ENCODE measurements around the gene LIPC.

LIPC gene

GRCh38 chr15:58392141-58392540, 39.6 kb upstream of the LIPC start:
- no peak overlapping the region for H3K27ac ChIP-seq (ENCODE audit: low read length)
- no CpG with 5 or more reads among the region's 3 CpGs for WGBS (ENCODE audit: insufficient coverage, insufficient read length)
- H3K27me3 ChIP-seq (ENCODE audit: control insufficient read depth, insufficient read depth, low read length) = no peaks in the 10 kb centered on the region
- no peak for DNase-seq (ENCODE audit: low read depth, low spot score)
- H3K4me3 ChIP-seq (ENCODE audit: low read length) = no peak overlapping the region
- no peaks in the 10 kb centered on the region for H3K4me1 ChIP-seq (ENCODE audit: control insufficient read depth, insufficient read depth, low read length)
- no peaks in the 10 kb centered on the region for H3K36me3 ChIP-seq (ENCODE audit: control insufficient read depth, insufficient read depth, low read length)
- H3K9me3 ChIP-seq (ENCODE audit: control insufficient read depth, insufficient read depth, low read length) = no peaks in the 10 kb centered on the region

- no peaks in the 10 kb centered on the region for H3K9me3 ChIP-seq (ENCODE audit: control insufficient read depth, insufficient read depth, low read length)
- no peaks in the 10 kb centered on the region for H3K36me3 ChIP-seq (ENCODE audit: control insufficient read depth, insufficient read depth, low read length)
- no peaks in the 10 kb centered on the region for H3K27me3 ChIP-seq (ENCODE audit: control insufficient read depth, insufficient read depth, low read length)
- DNase-seq (ENCODE audit: low read depth, low spot score) = no peak
- H3K27ac ChIP-seq (ENCODE audit: low read length) = no peak overlapping the region
- H3K4me3 ChIP-seq (ENCODE audit: low read length) = no peak overlapping the region
- H3K4me1 ChIP-seq (ENCODE audit: control insufficient read depth, insufficient read depth, low read length) = no peaks in the 10 kb centered on the region
- no CpG with 5 or more reads among the region's 5 CpGs for WGBS (ENCODE audit: insufficient coverage, insufficient read length)
Measured at GRCh38 chr15:58392611-58393161, 39.1 kb upstream of the LIPC start.

GRCh38 chr15:58393241-58393662, 38.5 kb upstream of the LIPC start:
- H3K9me3 ChIP-seq (ENCODE audit: control insufficient read depth, insufficient read depth, low read length) = no peaks in the 10 kb centered on the region
- no CpG with 5 or more reads among the region's 5 CpGs for WGBS (ENCODE audit: insufficient coverage, insufficient read length)
- DNase-seq (ENCODE audit: low read depth, low spot score) = no peak
- no peak overlapping the region for H3K4me3 ChIP-seq (ENCODE audit: low read length)
- no peaks in the 10 kb centered on the region for H3K27me3 ChIP-seq (ENCODE audit: control insufficient read depth, insufficient read depth, low read length)
- H3K36me3 ChIP-seq (ENCODE audit: control insufficient read depth, insufficient read depth, low read length) = no peaks in the 10 kb centered on the region
- no peak overlapping the region for H3K27ac ChIP-seq (ENCODE audit: low read length)
- H3K4me1 ChIP-seq (ENCODE audit: control insufficient read depth, insufficient read depth, low read length) = no peaks in the 10 kb centered on the region

DNA sequence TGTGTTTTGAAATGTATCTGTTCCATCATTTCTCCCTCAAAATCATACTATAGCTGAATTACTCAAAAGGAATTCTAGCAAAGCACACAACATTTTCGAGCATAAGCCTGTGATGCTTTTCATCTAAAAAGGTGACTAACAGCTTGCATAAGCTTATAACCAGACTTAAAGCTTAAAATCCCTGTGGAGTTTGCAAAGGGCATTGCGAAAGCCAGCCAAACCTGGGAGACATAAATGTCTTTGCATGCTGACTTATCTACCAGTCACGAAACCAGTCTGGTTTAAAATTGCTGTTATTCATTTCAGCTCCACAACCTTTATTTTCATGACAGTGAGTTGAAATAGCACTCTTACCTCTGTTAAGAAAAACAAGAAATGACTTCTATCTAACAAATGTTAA, 35.6 kb upstream of the LIPC start:
- H3K4me3 ChIP-seq (ENCODE audit: low read length) = no peak overlapping the region
- no peak overlapping the region for H3K27ac ChIP-seq (ENCODE audit: low read length)
- no CpG with 5 or more reads among the region's 3 CpGs for WGBS (ENCODE audit: insufficient coverage, insufficient read length)

DNA sequence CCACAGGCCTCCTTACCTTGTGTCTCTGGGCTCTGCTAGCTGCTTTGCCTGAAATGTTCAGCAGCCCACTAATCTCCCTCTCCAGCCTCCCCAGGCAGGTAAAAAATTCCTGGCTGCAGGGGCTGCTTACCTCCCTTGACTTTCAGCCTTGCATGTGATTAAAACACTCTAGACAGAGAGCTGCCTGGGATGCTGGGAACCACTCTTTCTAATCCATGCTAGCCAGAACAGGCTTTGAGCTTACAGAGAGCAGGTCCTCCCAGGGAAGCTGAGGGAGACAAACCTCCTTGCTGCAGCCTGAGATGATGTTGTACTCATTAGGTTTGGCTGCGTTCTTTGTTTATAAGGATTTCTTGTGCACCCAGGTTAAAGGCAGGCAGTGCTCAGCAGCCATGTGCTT, 33.7 kb upstream of the LIPC start:
- no peak for DNase-seq (ENCODE audit: low read depth, low spot score)
- no CpG with 5 or more reads among the region's 1 CpG for WGBS (ENCODE audit: insufficient coverage, insufficient read length)
- H3K27ac ChIP-seq (ENCODE audit: low read length) = no peak overlapping the region
- no peaks in the 10 kb centered on the region for H3K27me3 ChIP-seq (ENCODE audit: control insufficient read depth, insufficient read depth, low read length)
- H3K4me1 ChIP-seq (ENCODE audit: control insufficient read depth, insufficient read depth, low read length) = no peaks in the 10 kb centered on the region
- no peaks in the 10 kb centered on the region for H3K9me3 ChIP-seq (ENCODE audit: control insufficient read depth, insufficient read depth, low read length)
- no peak overlapping the region for H3K4me3 ChIP-seq (ENCODE audit: low read length)
- no peaks in the 10 kb centered on the region for H3K36me3 ChIP-seq (ENCODE audit: control insufficient read depth, insufficient read depth, low read length)

More for the DNA sequence above, 35.6 kb upstream of the LIPC start:
- no peak for DNase-seq (ENCODE audit: low read depth, low spot score)
- Histone ChIP-seq H3K27me3 (ENCODE audit: control insufficient read depth, insufficient read depth, low read length) (no peaks in the 10 kb centered on the region), H3K9me3 (ENCODE audit: control insufficient read depth, insufficient read depth, low read length) (no peaks in the 10 kb centered on the region), H3K4me1 (ENCODE audit: control insufficient read depth, insufficient read depth, low read length) (no peaks in the 10 kb centered on the region), H3K36me3 (ENCODE audit: control insufficient read depth, insufficient read depth, low read length) (no peaks in the 10 kb centered on the region)

DNA sequence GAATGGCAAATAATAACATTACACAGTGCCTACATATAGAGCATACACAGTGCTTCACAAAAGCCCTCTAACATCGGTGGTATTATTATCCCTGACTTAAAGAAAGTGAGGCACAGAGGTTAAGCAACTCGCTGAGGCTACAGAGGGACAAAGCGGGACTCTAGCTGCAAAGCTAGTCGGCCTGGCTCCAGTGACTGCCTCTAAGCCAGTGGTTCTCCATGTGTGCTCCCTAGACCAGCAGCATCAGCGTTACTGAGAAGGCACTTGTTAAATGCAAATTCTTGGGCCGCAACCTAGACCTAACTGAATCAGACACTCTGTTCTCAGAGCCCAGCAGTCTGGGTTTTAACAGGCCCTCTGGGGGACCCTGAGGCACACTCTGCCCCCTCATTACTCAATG, 33.1 kb upstream of the LIPC start:
- Histone ChIP-seq H3K36me3 (ENCODE audit: control insufficient read depth, insufficient read depth, low read length) (no peaks in the 10 kb centered on the region), H3K9me3 (ENCODE audit: control insufficient read depth, insufficient read depth, low read length) (no peaks in the 10 kb centered on the region), H3K27me3 (ENCODE audit: control insufficient read depth, insufficient read depth, low read length) (no peaks in the 10 kb centered on the region), H3K4me1 (ENCODE audit: control insufficient read depth, insufficient read depth, low read length) (no peaks in the 10 kb centered on the region), H3K27ac (ENCODE audit: low read length) (no peak overlapping the region), H3K4me3 (ENCODE audit: low read length) (no peak overlapping the region)
- WGBS (ENCODE audit: insufficient coverage, insufficient read length) = no CpG with 5 or more reads among the region's 6 CpGs
- no peak for DNase-seq (ENCODE audit: low read depth, low spot score)

DNA sequence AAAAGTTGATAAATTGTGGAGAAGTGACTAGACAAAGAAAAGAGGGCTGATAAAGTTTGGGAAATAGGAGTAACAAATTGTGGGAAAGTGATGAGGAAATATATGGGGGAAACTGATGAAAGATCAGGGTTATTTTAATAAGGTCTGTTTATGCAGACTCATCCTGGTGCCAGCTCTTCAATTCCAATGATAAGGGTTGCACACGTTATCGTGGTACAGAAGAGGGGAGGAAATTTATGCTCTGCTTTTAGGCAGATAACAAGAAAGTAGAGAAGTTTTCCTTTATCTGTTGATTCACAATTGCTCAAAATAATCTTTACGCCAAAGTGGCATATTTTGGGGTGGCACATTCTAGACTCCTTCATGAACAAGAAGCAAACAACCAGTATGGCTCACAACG, 32.1 kb upstream of the LIPC start:
- Histone ChIP-seq H3K4me3 (ENCODE audit: low read length) (no peak overlapping the region), H3K9me3 (ENCODE audit: control insufficient read depth, insufficient read depth, low read length) (no peaks in the 10 kb centered on the region), H3K27ac (ENCODE audit: low read length) (no peak overlapping the region), H3K4me1 (ENCODE audit: control insufficient read depth, insufficient read depth, low read length) (no peaks in the 10 kb centered on the region), H3K36me3 (ENCODE audit: control insufficient read depth, insufficient read depth, low read length) (no peaks in the 10 kb centered on the region), H3K27me3 (ENCODE audit: control insufficient read depth, insufficient read depth, low read length) (no peaks in the 10 kb centered on the region)
- WGBS (ENCODE audit: insufficient coverage, insufficient read length) = no CpG with 5 or more reads among the region's 4 CpGs
- DNase-seq (ENCODE audit: low read depth, low spot score) = no peak

GRCh38 chr15:58401276-58401675, 30.5 kb upstream of the LIPC start:
- Histone ChIP-seq H3K27me3 (ENCODE audit: control insufficient read depth, insufficient read depth, low read length) (no peaks in the 10 kb centered on the region), H3K27ac (ENCODE audit: low read length) (no peak overlapping the region), H3K4me1 (ENCODE audit: control insufficient read depth, insufficient read depth, low read length) (no peaks in the 10 kb centered on the region), H3K36me3 (ENCODE audit: control insufficient read depth, insufficient read depth, low read length) (no peaks in the 10 kb centered on the region), H3K4me3 (ENCODE audit: low read length) (no peak overlapping the region), H3K9me3 (ENCODE audit: control insufficient read depth, insufficient read depth, low read length) (no peaks in the 10 kb centered on the region)
- no peak for DNase-seq (ENCODE audit: low read depth, low spot score)
- no CpG with 5 or more reads among the region's 6 CpGs for WGBS (ENCODE audit: insufficient coverage, insufficient read length)

- Histone ChIP-seq H3K27me3 (ENCODE audit: control insufficient read depth, insufficient read depth, low read length) (no peaks in the 10 kb centered on the region), H3K27ac (ENCODE audit: low read length) (no peak overlapping the region), H3K4me3 (ENCODE audit: low read length) (no peak overlapping the region), H3K36me3 (ENCODE audit: control insufficient read depth, insufficient read depth, low read length) (no peaks in the 10 kb centered on the region), H3K4me1 (ENCODE audit: control insufficient read depth, insufficient read depth, low read length) (no peaks in the 10 kb centered on the region), H3K9me3 (ENCODE audit: control insufficient read depth, insufficient read depth, low read length) (no peaks in the 10 kb centered on the region)
- no peak for DNase-seq (ENCODE audit: low read depth, low spot score)
- WGBS (ENCODE audit: insufficient coverage, insufficient read length) = no CpG with 5 or more reads among the region's 8 CpGs
Measured at GRCh38 chr15:58401991-58402649, 29.7 kb upstream of the LIPC start.

- Histone ChIP-seq H3K27ac (ENCODE audit: low read length) (no peak overlapping the region), H3K9me3 (ENCODE audit: control insufficient read depth, insufficient read depth, low read length) (no peaks in the 10 kb centered on the region), H3K4me3 (ENCODE audit: low read length) (no peak overlapping the region), H3K36me3 (ENCODE audit: control insufficient read depth, insufficient read depth, low read length) (no peaks in the 10 kb centered on the region), H3K27me3 (ENCODE audit: control insufficient read depth, insufficient read depth, low read length) (no peaks in the 10 kb centered on the region), H3K4me1 (ENCODE audit: control insufficient read depth, insufficient read depth, low read length) (no peaks in the 10 kb centered on the region)
- no CpG with 5 or more reads among the region's 4 CpGs for WGBS (ENCODE audit: insufficient coverage, insufficient read length)
- DNase-seq (ENCODE audit: low read depth, low spot score) = no peak
Measured at GRCh38 chr15:58403581-58403980, 28.2 kb upstream of the LIPC start.

DNA sequence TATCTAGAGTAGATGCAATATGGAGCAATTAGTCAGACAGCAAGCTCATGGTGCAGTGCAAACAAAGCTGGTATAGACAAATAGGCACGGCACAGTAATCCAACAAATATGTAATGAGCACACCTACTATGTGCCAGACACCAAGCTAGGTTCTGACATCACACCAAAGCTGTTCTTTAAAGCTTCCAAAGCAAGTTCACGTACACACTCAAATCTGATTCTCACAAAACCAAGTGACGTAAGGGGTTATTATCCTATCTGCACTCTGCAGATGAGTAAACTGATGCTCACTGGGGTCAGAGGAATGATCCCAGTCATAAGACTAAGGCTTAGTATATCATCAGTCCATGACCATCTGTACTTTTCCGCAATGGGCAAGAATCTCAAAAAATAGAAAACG, 27.8 kb upstream of the LIPC start:
- Histone ChIP-seq H3K27ac (ENCODE audit: low read length) (no peak overlapping the region), H3K4me3 (ENCODE audit: low read length) (no peak overlapping the region), H3K4me1 (ENCODE audit: control insufficient read depth, insufficient read depth, low read length) (no peaks in the 10 kb centered on the region), H3K36me3 (ENCODE audit: control insufficient read depth, insufficient read depth, low read length) (no peaks in the 10 kb centered on the region), H3K9me3 (ENCODE audit: control insufficient read depth, insufficient read depth, low read length) (no peaks in the 10 kb centered on the region), H3K27me3 (ENCODE audit: control insufficient read depth, insufficient read depth, low read length) (no peaks in the 10 kb centered on the region)
- WGBS (ENCODE audit: insufficient coverage, insufficient read length) = no CpG with 5 or more reads among the region's 5 CpGs
- DNase-seq (ENCODE audit: low read depth, low spot score) = no peak
